HCT116 (cell line): ENCODE results near the gene SEC62.

Source experiments
- CEBPB ChIP-seq: IDR thresholded peaks from 2 replicates; pipeline ENCODE4 v1.6.1; 2012; ENCODE audit warnings: low read depth
- CTCF ChIP-seq, 3 experiments: fragments of 200-600 bp in 1 of 3; sonication (generic) in 1 of 3; IDR thresholded peaks in 2 of 3; conservative IDR thresholded peaks in 1 of 3; 2 replicates each; pipeline ENCODE4 v1.5.1; 2012 to 2017; ENCODE audit warnings: low read depth in 2 of 3, low read length in 2 of 3, antibody characterized with exemption in 1 of 3, borderline replicate concordance in 1 of 3, control low read depth in 1 of 3, mild to moderate bottlenecking in 1 of 3, mixed read lengths in 1 of 3, mixed run types in 1 of 3, moderate library complexity in 1 of 3; ENCODE audit not compliant: insufficient read depth in 1 of 3
- EZH2phosphoT487 ChIP-seq: fragments of 200-600 bp; IDR thresholded peaks from 2 replicates; pipeline ENCODE4 v1.6.1; 2018; ENCODE audit warnings: antibody characterized with exemption, borderline replicate concordance
- JUND ChIP-seq: IDR thresholded peaks from 2 replicates; pipeline ENCODE4 v1.6.1; 2012
- POLR2A ChIP-seq: IDR thresholded peaks from 2 replicates; pipeline ENCODE4 v1.7.0; 2011; ENCODE audit warnings: borderline replicate concordance; ENCODE audit not compliant: insufficient read depth, insufficient read length; ENCODE audit errors: extremely low read depth
- POLR2AphosphoS5 ChIP-seq: IDR thresholded peaks from 2 replicates; pipeline ENCODE4 v1.6.1; 2011; ENCODE audit warnings: mild to moderate bottlenecking, low read depth, low read length, moderate library complexity
- REST ChIP-seq: IDR thresholded peaks from 2 replicates; pipeline ENCODE4 v1.6.1; 2012; ENCODE audit warnings: low read depth
- SP1 ChIP-seq: IDR thresholded peaks from 2 replicates; pipeline ENCODE4 v1.6.1; 2012; ENCODE audit warnings: low read depth
- SRF ChIP-seq: IDR thresholded peaks from 2 replicates; pipeline ENCODE4 v1.6.1; 2012; ENCODE audit warnings: low read depth
- ZBTB33 ChIP-seq: IDR thresholded peaks from 2 replicates; pipeline ENCODE4 v1.6.1; 2011; ENCODE audit warnings: mild to moderate bottlenecking, low read length, moderate library complexity; ENCODE audit not compliant: insufficient replicate concordance; ENCODE audit errors: extremely low read depth
- ZNF274 ChIP-seq: fragments of 200-500 bp; sonication (Bioruptor generic); IDR thresholded peaks from 2 replicates; pipeline ENCODE4 v1.6.1; 2014; ENCODE audit warnings: mild to moderate bottlenecking, low read depth, low read length, inconsistent platforms

GRCh38 chr3:169930843-169931242, 35.8 kb upstream of the SEC62 start:
- no peak for TF ChIP-seq REST
- no peak for TF ChIP-seq ZBTB33
- no peak for TF ChIP-seq CEBPB
- TF ChIP-seq POLR2AphosphoS5 = no peak
- TF ChIP-seq CTCF (IDR thresholded peaks at IDR 0.05 in 2 of 3, conservative IDR thresholded peaks at IDR 0.05 in 1 of 3; ENCODE audit: borderline replicate concordance in 1 of 3, insufficient read depth in 1 of 3, low read depth in 2 of 3, low read length in 2 of 3) = no peak
- no peak for TF ChIP-seq JUND
- no peak for TF ChIP-seq EZH2phosphoT487
- TF ChIP-seq SRF = no peak
- TF ChIP-seq SP1 = no peak
- TF ChIP-seq POLR2A = no peak
- no peak for TF ChIP-seq ZNF274
